CD4-positive, alpha-beta T cell treated with Interleukin-6 at 100 ng/mL for 8 hours (primary cell): ENCODE data around the gene FILIP1.
"Not testable (repeated sequence)": the region's sequence is repeated elsewhere in the genome, so short reads cannot be mapped to it uniquely, and the experiment has no call there.

Experiments used
- DNase-seq: peaks from one replicate; pipeline ENCODE4 v3.0.0-alpha.2; 2020; ENCODE audit warnings: mixed read lengths, low spot score

Gene FILIP1

DNA sequence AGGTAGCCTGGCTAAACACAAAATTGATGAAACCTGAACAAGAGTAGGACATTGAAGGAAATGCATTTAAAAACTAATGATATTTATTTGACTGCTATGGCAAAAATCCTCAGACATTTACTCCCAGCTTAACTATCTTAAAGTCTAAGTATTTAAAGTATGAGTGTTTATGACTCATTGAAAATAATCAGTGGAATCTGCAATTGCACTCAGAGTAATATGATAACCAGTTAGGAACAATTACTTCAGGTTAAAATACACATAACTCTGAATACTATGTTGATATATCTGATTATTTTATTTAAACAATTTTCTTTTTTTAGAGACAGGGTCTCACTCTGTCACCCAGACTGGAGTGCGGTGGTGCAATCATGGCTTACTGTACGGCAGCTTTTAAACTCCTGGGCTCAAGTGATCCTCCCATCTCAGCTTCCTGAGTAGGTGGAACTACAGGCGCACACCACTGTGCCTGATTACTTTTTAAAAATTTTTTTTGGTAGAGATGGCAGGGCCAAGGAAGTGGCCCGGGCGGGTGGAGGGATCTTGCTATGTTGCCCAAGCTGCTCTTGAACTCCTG lies 43.9 kb downstream of the FILIP1 start:
- DNase-seq, result no peak

GRCh38 chr6:75446241-75446880 lies 47.2 kb downstream of the FILIP1 start:
- no peak for DNase-seq

GRCh38 chr6:75445738-75446137 lies 47.9 kb downstream of the FILIP1 start:
- no peak for DNase-seq

DNA sequence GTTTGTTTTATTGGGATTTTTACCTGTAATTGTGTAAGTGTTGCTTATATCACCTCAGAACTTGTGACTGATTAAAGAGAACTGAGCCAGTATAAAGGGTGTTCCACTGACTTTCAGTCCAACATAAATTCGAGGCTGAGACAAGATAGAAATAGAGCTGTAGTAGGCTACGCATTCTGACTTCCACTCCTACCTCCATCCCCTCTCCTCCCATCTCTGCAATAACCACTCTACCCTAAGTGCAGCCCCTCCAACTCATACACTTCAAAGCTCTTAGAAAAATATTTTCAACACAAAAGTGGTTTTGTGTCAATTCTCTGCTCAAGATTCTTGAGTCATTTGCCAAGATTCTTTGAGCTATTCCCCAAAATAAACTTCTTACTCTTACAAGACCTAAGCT lies 48.7 kb downstream of the FILIP1 start:
- DNase-seq, result no peak

- not testable (repeated sequence) for DNase-seq
These were observed 51.7 kb downstream of the FILIP1 start for GRCh38 chr6:75441883-75442282.

DNA sequence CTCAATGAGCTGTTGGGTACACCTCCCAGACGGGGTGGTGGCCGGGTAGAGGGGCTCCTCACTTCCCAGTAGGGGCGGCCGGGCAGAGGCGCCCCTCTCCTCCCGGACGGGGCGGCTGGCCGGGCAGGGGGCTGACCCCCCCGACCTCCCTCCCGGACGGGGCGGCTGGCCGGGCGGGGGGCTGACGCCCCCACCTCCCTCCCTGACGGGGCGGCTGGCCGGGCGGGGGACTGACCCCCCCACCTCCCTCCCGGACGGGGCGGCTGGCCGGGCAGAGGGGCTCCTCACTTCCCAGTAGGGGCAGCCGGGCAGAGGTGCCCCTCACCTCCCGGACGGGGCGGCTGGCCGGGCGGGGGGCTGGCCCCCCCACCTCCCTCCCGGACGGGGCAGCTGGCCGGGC lies 52.1 kb downstream of the FILIP1 start:
- not testable (repeated sequence) for DNase-seq

- no peak for DNase-seq
These were observed 55.0 kb downstream of the FILIP1 start for GRCh38 chr6:75438442-75439116.

- no peak for DNase-seq
These were observed 55.6 kb downstream of the FILIP1 start for GRCh38 chr6:75438013-75438431.

- DNase-seq, result no peak
These were observed 56.1 kb downstream of the FILIP1 start for GRCh38 chr6:75437421-75437891.

DNA sequence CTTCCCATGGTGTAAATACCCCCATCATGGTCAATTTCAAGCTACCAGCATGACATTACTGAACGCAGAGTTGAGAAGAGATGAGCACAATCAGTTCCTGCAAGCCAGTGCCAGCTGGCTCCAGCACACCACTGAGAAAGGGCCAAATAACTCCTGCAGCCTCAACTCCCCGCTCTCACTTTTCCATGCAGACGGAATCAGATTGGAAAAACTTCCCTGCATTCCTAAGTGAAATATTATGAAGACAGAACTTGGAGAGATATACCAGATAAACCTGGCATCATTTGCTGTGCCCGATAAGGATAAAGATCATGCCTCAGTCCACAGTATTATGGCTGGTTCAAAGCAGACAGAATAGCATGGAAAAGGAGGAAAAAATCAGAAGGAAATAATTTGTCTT lies 56.7 kb downstream of the FILIP1 start:
- DNase-seq, result no peak

DNA sequence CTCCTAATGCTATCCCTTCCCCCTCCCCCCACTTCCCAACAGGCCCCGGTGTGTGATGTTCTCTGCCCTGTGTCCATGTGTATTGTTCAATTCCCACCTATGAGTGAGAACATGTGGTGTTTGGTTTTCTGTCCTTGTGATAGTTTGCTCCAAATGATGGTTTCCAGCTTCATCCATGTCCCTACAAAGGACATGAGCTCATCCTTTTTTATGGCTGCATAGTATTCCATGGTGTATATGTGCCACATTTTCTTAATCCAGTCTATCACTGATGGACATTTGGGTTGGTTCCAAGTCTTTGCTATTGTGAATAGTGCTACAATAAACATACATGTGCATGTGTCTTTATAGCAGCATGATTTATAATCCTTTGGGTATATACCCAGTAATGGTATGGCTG lies 60.8 kb downstream of the FILIP1 start:
- not testable (repeated sequence) for DNase-seq

DNA sequence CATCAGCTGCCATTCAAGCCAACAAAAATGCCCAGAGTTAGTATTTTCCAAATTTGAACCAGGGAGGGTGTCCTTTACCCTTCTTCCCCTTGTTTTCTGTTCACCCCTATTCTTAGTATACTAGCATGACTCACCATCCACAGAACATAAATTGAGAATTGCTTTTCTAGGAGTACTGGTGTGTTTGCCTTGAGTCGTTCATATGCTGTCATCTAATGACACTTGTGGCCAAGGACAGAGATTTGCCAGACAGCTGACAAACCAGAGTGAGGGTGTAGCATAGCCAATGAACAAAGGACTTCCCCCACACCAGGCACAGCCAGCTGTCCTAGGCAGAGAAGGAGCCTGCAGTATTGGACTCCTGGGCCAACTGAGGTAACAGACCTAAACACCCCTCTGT lies 62.2 kb downstream of the FILIP1 start:
- no peak for DNase-seq

- no peak for DNase-seq
These were observed 62.8 kb downstream of the FILIP1 start for GRCh38 chr6:75430631-75431325.

DNA sequence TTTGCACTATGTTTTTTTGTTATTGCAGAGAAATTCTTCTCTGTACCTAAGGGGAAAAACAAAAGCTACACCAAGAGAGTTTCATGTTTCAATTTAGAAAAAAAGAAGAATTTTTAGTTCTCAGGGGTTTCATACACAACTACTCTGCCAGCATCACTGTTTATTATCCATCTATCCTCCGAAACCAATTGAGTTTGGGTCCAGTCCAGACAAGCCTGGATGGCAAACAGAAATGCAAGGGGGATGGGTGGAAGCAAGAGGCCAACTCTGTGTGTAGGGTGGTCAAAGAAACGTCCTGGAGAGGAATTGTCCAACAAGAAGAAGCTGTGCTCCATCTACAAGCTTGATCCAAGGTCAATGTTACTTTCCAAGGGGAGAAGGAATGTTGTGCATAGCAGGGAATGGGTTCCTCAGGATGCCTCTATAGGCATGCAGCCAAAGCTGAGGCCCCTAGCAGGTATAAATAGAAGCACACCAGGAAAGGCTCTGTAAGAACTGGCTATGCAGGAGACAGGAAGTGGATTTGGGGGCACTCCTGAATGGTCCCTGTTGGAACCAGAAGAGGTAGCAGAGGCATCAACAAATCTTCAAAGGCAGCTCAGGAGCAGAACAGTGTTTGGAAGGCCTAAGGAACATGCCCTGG lies 64.4 kb downstream of the FILIP1 start:
- DNase-seq, result no peak

DNA sequence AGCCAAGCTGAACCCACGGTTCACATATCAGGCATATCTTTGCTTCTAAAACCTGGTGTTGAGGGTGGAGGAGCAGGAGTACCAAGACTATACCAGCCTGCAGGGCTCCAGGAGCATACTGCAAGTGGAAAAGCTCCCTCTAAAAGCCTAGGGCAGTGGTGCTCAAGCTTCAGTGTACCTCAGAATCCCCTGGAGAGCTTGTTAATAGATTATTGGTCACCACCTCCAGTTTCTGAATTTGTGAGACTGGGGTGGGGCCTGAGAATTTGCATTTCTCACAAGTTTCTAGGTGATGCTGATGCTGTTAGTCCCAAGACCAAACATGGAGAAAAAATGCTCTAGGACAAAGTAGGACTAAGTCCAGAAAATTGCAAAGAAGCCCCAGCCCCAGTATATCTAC lies 65.4 kb downstream of the FILIP1 start:
- no peak for DNase-seq

- no peak for DNase-seq
These were observed 66.3 kb downstream of the FILIP1 start for GRCh38 chr6:75427329-75427728.

GRCh38 chr6:75424618-75425548 lies 68.7 kb downstream of the FILIP1 start:
- no peak for DNase-seq

GRCh38 chr6:75423386-75423785 lies 70.2 kb downstream of the FILIP1 start:
- DNase-seq, result no peak

GRCh38 chr6:75422024-75422639 lies 71.5 kb downstream of the FILIP1 start:
- DNase-seq, result no peak

DNA sequence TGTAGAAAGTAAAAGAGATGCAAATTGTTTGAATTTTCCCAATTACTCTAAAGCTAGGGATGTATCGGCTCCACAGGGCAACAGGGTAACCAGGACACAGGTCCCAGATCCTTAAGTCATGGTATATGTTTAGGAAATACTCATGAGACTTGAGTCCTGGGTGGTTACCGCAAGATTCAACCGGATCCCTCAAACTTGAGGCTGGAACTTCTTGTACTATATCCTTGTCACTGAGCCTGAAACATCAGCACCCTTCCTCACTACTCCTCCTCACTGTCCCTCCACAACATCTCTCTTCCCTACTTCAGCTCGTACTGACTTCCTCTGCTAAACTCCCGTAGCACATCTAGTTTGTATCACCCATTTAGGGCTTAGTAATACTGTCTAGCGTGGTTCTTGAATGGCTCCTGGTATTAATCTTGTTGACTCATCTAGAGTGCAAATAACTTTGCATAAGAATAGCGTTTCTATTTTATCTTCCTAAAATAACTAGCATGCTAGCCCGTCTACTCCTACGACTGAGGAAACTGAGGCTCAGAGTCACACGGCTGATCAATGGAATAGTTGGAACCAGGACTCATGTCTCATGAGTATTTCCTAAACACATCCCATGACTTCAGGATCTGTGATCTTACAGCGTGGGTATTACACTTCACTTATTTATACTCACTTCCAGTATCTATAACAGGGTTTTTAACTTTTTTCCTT lies 72.1 kb downstream of the FILIP1 start:
- no peak for DNase-seq
